ENCODE data around the gene CCR8.

- TF ChIP-seq CTCF (IDR thresholded peaks at IDR 0.05 in 2 of 3, conservative IDR thresholded peaks at IDR 0.05 in 1 of 3; ENCODE audit: borderline replicate concordance in 1 of 3, insufficient read depth in 1 of 3, low read depth in 2 of 3, low read length in 2 of 3) (no peak), SIN3A (IDR thresholded peaks at IDR 0.05; ENCODE audit: low read depth) (no peak), YY1 (IDR thresholded peaks at IDR 0.05; ENCODE audit: extremely low read depth, insufficient replicate concordance, low read depth, low read length) (no peak)
Measured at GRCh38 chr3:39285332-39285731, 44.2 kb upstream of the CCR8 start.
